ENCODE results near the gene OR5D16. TPM values are rescaled to one million over a fixed set of nuclear protein-coding genes. Genes with fewer than 3 reads are reported as not detected.

OR5D16 gene
- total RNA-seq (not detected), polyA plus RNA-seq (ENCODE audit: insufficient read depth, low read depth, low replicate concordance) (not detected)
- long read RNA-seq, donor 1 = 0 reads
- long read RNA-seq, donor 2 = 0 reads
- long read RNA-seq, donor 3 = 0 reads
- long read RNA-seq, donor 4 = 0 reads
- long read RNA-seq, donor 5 = 0 reads
- long read RNA-seq, donor 6 = 0 reads
- long read RNA-seq, donor 7 = 0 reads
- long read RNA-seq, donor 8 = 0 reads
- long read RNA-seq, donor 9 = 0 reads
- long read RNA-seq, donor 10 = 0 reads

GRCh38 chr11:55838452-55838851, at the start of gene OR5D16:
TSS of gene OR5D16 (plus strand) at chr11:55838752. CDS start at chr11:55838752, 0 bp downstream.
- Histone ChIP-seq H3K9ac (ENCODE audit: low read length in 3 of 3) (no peak within 1 kb of the TSS), H3K4me1 (ENCODE audit: control insufficient read depth in 2 of 3, insufficient read depth in 2 of 3, low read depth in 1 of 3, low read length in 3 of 3) (no peaks in the 10 kb centered on the region), H3K36me3 (ENCODE audit: control insufficient read depth in 2 of 3, insufficient read depth in 3 of 3, low read length in 3 of 3) (no peaks in the 10 kb centered on the region), H3K27me3 (ENCODE audit: control insufficient read depth, insufficient read depth, low read length) (no peaks in the 10 kb centered on the region), H3K27ac (ENCODE audit: low read depth in 2 of 2, low read length in 2 of 2) (no peak within 1 kb of the TSS), H3K9me3 (ENCODE audit: control insufficient read depth in 2 of 3, insufficient read depth in 1 of 3, low read length in 3 of 3) (peaks cover 0 to 9% (median 2%) of the 10 kb centered on the region in 3 donors), H3K4me3 (ENCODE audit: low read length in 3 of 3) (no peak within 1 kb of the TSS)
- TF ChIP-seq CTCF (IDR thresholded peaks at IDR 0.05; ENCODE audit: borderline replicate concordance, extremely low read depth, insufficient read depth) = no peak
- no peak for DNase-seq
- intact Hi-C loops (cut with DNase I) = no loop called here
- no peak for FAIRE-seq

- H3K4me1 ChIP-seq (ENCODE audit: control insufficient read depth in 2 of 3, insufficient read depth in 2 of 3, low read depth in 1 of 3, low read length in 3 of 3) = no peaks in the 10 kb centered on the region
- H3K36me3 ChIP-seq (ENCODE audit: control insufficient read depth in 2 of 3, insufficient read depth in 3 of 3, low read length in 3 of 3) = no peaks in the 10 kb centered on the region
- no peak overlapping the region for H3K4me3 ChIP-seq (ENCODE audit: low read length in 3 of 3)
- no peak for TF ChIP-seq CTCF (IDR thresholded peaks at IDR 0.05; ENCODE audit: borderline replicate concordance, extremely low read depth, insufficient read depth)
- no peak overlapping the region for H3K9ac ChIP-seq (ENCODE audit: low read length in 3 of 3)
- no peak overlapping the region for H3K27ac ChIP-seq (ENCODE audit: low read depth in 2 of 2, low read length in 2 of 2)
- FAIRE-seq = no peak
- H3K27me3 ChIP-seq (ENCODE audit: control insufficient read depth, insufficient read depth, low read length) = no peaks in the 10 kb centered on the region
- intact Hi-C loops (cut with DNase I) = no loop called here
- no peak for DNase-seq
- no peaks in the 10 kb centered on the region for H3K9me3 ChIP-seq (ENCODE audit: control insufficient read depth in 2 of 3, insufficient read depth in 1 of 3, low read length in 3 of 3)
Observed at GRCh38 chr11:55791606-55792005, 46.9 kb upstream of the OR5D16 start.

- H3K4me1 ChIP-seq (ENCODE audit: control insufficient read depth in 2 of 3, insufficient read depth in 2 of 3, low read depth in 1 of 3, low read length in 3 of 3) = no peaks in the 10 kb centered on the region
- H3K9ac ChIP-seq (ENCODE audit: low read length in 3 of 3) = no peak overlapping the region
- H3K9me3 ChIP-seq (ENCODE audit: control insufficient read depth in 2 of 3, insufficient read depth in 1 of 3, low read length in 3 of 3) = no peaks in the 10 kb centered on the region
- no peak for TF ChIP-seq CTCF (IDR thresholded peaks at IDR 0.05; ENCODE audit: borderline replicate concordance, extremely low read depth, insufficient read depth)
- intact Hi-C loops (cut with DNase I) = no loop called here
- no peak overlapping the region for H3K4me3 ChIP-seq (ENCODE audit: low read length in 3 of 3)
- DNase-seq (no peak), FAIRE-seq (no peak)
- no peaks in the 10 kb centered on the region for H3K36me3 ChIP-seq (ENCODE audit: control insufficient read depth in 2 of 3, insufficient read depth in 3 of 3, low read length in 3 of 3)
- no peak overlapping the region for H3K27ac ChIP-seq (ENCODE audit: low read depth in 2 of 2, low read length in 2 of 2)
- H3K27me3 ChIP-seq (ENCODE audit: control insufficient read depth, insufficient read depth, low read length) = no peaks in the 10 kb centered on the region
Observed at GRCh38 chr11:55793321-55793720, 45.2 kb upstream of the OR5D16 start.

- Histone ChIP-seq H3K27me3 (ENCODE audit: control insufficient read depth, insufficient read depth, low read length) (no peaks in the 10 kb centered on the region), H3K4me1 (ENCODE audit: control insufficient read depth in 2 of 3, insufficient read depth in 2 of 3, low read depth in 1 of 3, low read length in 3 of 3) (no peaks in the 10 kb centered on the region), H3K9ac (ENCODE audit: low read length in 3 of 3) (no peak within 1 kb of the TSS), H3K36me3 (ENCODE audit: control insufficient read depth in 2 of 3, insufficient read depth in 3 of 3, low read length in 3 of 3) (no peaks in the 10 kb centered on the region), H3K4me3 (ENCODE audit: low read length in 3 of 3) (no peak within 1 kb of the TSS), H3K9me3 (ENCODE audit: control insufficient read depth in 2 of 3, insufficient read depth in 1 of 3, low read length in 3 of 3) (no peaks in the 10 kb centered on the region), H3K27ac (ENCODE audit: low read depth in 2 of 2, low read length in 2 of 2) (no peak within 1 kb of the TSS)
- DNase-seq (no peak), FAIRE-seq (no peak)
- intact Hi-C loops (cut with DNase I) = no loop called here
- TF ChIP-seq CTCF (IDR thresholded peaks at IDR 0.05; ENCODE audit: borderline replicate concordance, extremely low read depth, insufficient read depth) = no peak
Observed at GRCh38 chr11:55795256-55795655, 43.3 kb upstream of the OR5D16 start, which contains the start of gene OR5D14. TSS of gene OR5D14 (plus strand) at chr11:55795556. CDS start at chr11:55795556, 0 bp downstream.
